Stimulated activated CD4-positive, alpha-beta T cell treated with anti-CD3 and anti-CD28 coated beads, Interleukin-2, amount 100 ng/mL, for 48 hours (primary cell): ENCODE measurements around the gene DDOST.

ENCODE experiments used
- DNase-seq, 2 donors: peaks; one replicate each; pipeline ENCODE4 v3.0.0-alpha.2; 2020

The DDOST gene

DNA sequence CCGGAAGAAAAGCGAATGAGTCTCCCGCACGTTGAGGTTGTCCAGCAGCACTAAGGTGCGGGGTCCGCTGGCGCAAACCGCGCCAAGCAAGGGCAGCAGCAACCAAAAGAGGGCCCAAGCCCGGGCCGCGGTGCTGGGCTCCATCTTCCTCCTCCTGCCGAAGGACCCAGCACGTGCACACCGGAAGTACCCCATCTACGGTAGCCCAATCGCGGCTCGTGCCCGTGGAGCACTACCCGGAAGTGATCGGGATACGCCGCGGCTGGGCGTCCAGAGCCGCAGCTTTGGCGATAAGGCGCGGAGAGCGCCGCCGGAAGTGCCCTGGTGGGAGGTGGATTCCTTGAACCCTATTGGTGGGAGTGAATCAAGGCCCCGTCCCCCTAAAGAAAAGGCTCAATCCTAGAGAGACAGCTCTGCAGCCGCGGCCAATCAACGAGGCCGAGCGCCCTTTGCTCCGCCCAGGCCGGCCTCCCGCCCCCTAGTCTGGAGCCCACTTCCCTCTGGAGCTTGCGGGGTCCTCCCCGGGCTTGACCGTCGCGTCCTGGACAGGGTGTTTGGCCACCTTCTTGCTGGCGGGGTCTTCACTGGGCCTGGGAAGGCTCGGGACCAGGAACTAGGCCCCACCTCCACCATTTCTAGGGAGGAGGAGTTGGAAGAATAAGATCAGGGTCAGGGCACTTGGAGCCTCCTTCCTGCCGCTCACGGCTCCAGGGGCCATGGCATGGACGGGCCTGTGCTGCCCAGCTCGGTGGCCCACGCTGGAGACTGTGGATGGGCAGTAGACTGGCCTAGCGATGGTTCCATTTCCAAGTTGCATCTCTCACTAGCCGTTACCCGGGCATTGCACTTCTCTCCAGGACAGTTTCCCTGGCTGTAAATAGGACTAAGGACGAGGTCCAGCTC lies at the start of gene DDOST:
DDOST (minus strand) TSS at position 163 of the 903 bp plus-strand sequence; CDS start at position 144, 19 bp downstream.
- peak; percentile 87 to 89 for DNase-seq

DNA sequence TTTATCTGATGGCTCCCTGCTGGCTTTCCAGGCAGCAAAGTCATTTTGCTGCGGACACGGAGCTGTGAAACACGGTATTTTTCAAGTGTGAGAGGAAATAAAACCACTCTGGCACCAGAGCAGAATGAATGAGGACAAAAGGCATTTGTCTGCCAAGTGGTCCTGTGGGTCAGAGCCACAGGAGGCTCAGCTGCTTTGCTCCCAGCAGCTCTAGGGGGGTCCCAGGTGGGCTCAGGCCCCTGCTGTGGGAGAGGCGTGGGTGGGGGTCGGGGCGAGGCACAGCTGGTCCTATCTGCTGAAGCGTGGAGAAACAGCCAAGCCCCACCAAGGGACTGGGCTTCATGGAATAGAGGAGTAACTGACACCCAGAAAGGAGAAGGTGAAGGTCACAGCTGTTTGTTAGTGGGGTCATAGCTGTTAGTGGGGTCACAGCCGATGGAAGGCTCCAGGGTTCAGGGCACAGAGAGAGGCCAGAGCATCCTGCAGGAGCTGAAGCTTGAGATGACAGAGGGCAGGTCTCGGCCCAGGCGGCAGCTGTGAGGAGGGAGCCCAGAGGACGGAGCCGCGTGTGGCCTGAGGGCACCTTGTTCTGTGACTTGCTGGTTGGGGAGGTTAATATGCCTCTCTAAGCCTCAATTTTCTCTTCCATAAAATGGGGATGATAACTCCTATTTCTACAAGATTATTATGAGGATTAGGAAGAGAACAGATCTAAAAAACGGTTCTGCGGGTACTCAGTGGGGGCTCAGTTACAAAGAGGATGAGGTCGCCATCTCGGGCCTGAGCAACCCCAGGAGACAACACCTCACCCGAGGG lies 49.5 kb upstream of the DDOST start:
- no peak for DNase-seq

DNA sequence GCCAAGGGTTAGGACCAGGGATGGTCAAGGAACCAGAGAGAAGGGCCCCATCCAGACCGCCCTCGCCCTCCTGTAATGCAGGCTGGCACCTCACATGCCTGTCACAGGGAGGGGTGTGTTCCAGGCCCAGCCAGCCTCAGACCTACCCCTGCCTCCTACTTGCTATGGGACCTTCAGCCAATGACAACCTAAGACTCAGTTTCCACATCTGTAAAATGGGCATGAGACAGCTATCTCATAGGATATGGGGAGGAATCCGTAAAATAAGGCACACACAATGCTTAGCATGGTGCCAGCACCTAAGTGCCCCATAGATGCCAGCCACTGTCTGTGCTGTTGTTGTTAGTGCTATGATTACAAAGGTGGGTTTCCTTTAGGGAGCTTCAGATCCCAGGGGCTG lies 48.7 kb upstream of the DDOST start:
- DNase-seq, result no peak

DNA sequence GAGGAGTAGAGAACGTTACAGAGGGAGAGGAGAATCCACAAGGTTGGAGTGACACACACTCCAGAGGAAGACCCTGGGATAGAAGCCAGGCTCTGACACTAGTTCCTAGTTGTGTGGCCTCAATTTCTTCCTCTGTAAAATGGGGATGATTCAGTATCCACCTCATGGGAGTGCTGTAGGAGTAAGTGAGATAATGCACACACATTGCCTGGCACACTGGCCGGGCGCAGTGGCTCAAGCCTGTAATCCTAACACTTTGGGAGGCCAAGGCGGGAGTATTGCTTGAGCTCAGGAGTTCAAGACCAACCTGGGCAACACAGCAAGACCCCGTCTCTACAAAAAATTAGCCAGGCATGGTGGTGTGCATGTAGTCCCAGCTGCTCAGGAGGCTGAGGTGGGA lies 47.7 kb upstream of the DDOST start:
- DNase-seq, result no peak

DNA sequence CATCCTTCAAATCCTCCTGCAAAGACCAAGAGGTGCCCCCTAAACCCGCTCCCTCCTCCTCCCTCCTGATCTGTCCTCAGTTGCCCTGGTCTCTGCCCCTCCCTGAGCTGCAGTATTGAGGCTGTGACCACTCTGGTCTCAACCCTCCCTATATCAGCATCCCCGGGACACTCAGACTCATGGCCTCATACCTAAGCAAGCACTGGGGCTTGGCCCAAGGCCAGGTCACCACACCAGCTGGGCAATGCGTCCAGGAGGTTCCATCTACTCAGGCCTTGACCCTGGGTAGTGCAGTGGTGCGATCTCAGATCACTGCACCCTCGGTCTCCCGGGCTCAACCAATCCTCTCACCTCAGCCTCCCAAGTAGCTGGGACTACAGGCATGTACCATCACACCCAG lies 46.9 kb upstream of the DDOST start:
- DNase-seq, result no peak

DNA sequence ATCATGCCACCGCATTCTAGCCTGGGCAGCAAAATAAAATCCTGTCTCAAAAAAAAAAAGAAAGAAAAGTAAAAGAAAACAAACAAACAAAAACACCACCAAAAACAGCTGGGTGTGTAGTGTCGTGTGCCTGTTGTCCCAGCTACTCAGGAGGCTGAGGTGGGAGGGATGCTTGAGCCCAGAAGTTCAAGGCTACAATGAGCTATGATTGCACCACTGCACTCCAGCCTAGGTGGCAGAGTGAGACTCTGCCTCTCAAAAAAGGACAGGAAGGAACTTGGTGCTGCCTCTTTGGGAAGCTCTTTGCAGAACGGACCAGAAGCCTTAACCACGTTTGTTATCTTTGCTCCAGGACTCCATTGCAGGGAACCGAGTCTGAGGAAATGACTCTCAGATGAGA lies 45.7 kb upstream of the DDOST start:
- DNase-seq, result no peak

DNA sequence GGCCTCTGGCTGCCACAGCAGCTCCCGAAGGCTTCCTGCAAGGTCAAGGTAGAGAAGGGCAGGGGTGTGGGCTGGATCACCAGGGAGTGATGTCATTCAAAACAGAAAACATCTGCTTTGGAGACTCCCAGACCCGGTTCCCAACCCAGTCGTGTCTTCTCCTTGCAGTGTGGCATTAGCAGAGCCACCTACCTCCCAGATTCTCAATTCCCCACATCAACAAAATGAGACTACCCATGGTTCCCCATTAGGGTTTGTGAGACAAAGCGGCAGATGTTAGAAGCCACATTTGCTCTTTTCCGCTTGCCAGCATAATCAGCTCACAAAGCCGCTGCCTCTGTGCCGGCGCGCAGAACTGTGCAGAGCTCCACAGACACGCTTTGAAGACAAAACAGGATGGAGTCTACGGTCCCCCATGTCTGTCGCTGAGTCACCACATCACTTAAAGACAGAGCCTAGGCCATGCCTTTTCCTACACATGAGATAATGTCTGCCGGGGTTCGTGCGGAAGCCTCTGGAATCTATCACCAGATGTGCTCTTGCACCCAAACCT lies 44.1 kb upstream of the DDOST start:
- no peak for DNase-seq

DNA sequence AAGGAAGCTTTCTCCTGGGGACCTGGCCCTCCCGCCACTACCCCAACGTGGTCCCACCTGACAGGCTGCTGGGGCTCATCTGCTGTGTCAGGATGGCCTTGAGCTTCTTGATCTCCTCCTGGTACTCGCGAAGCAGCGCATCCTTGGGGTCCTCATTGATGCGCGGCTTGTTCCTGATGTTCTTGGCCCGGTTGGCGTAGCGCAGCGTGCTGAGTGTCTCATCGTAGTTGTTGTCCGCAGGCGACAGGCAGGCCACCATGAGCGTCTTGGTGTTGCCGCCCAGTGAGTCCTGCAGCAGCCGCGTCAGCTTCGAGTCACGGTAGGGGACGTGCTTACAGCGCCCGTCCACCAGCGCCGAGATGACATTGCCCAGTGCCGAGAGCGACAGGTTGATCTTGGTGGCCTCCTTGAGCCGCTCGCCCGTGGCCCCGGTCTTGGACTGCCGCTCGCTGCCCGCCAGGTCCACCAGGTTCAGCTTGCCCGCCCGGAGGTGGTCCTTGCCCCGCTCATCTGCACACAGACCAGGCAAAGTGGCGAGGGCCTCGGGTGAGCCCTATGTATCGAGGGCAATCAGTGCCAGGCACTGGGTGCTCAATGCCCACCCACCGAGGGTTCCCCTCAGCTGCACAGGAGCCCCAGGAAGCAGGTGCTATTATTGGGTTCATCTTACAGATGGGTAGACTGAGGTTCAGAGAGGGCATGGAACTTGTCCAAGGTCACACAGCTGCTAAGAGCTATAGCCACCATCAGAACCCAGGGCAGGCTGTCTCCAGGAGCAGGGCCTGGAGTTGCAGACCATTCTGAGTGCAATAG lies 43.4 kb upstream of the DDOST start:
- DNase-seq, result no peak

DNA sequence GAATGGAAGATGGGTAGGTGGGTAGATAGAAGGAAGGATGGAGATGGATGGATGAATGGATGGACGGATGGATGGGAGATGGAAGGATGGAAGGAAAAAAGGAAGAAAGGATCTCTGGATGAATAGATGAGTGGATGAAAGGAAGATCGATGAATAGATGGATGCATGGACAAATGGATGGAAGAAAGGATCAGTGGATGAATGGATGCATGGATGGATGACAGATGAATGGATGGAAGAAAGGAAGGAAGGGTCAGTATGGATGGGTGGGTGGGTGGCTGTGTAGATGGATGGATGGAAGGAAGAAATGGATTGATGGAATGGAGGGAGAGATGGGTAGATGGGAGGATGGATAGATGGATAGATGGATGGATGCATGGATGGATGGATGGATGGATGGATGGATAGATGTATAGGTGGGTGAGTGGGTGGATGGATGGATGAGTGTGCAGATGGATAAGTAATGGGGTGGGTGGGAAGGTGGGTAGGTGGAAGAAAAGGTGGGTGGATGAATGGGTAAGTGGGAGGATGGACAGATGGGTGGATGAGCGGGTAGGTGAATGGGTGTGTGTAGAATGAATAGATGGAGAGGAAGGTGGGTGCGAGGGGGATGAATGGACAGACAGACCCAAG lies 42.1 kb upstream of the DDOST start:
- DNase-seq, result no peak

DNA sequence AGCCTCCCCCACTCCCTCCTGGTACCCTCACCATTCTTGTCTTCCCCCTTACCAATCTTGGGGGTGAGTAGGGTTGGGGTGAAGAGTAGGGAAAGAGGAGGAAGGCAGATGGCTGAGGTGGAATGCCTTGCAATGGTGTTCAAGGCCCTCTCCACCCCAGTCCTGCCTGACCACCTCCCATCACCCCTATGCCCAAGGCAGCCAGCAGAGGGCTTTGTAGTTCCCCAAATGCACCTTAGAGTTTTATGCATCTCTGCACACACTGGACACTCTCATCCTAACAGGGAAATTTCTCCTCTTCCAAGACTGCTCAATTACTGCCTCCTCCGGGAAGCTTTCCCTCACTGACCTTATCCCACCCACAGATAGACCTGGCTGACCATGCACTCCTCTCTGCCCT lies 41.2 kb upstream of the DDOST start:
- no peak for DNase-seq

DNA sequence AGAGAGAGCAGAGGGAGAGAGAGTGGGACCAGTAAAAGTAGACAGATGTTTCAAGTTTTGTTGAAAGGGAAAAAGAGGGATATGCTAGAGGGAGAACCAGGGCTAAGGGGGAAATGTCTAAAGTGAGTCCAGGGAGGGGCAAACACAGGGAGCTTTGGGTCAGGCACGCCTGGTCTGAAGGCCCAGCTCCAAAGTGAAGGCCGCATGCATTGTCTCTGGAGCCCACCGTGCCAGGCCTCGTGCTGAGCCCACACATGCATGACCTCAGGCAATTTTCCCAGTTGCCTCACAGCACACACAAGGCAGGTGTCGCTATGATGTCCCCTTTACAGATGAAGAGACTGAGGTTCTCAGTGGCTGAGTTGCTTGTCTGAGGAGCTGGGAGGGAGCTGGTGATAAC lies 40.7 kb upstream of the DDOST start:
- DNase-seq, result no peak

DNA sequence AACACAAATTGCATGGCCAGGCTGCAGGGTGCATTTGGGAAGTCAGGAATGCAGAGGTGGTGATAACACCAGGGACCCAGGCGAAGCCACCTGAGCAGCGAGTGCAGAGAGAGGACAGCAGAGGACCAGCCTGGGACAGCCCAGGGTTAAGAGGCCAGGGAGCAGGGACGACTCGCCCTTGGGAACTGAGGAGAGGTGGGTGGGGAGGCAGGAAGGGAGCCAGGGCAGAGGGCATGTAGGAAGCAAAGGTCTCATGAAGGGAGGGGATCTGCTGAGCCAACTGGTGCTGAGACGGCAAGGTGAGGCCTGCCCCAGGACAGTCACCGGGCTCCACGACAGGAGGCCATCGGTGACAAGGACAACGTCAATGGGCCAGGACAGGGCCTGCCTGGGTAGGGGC lies 40.3 kb upstream of the DDOST start:
- no peak for DNase-seq

DNA sequence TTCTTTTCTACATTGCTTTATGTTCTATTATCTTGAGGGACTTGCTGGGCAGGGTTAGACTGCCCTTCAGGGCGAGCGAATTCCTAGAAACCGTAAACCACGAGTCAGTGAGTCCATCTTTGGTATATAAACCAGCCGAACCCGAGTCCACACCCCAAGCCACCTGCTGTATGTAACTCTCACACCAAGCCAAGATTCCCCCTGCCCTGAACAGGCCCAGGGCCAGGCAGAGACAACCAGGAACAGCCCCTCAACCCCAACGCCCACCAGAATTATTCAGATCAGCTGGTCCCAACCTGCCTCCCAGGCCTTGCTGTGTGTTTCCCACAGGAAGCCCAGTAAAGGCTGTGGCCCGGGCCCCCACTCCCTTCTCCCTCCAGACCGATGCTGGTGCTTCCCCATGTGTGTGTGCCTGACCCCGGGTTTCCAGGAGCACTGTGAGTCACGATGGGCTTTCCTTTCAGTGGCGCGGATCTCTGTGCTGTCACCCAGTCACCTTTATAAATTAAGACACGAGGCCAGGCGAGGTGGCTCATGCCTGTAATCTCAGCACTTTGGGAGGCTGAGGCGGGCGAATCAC lies 39.6 kb upstream of the DDOST start:
- no peak for DNase-seq

DNA sequence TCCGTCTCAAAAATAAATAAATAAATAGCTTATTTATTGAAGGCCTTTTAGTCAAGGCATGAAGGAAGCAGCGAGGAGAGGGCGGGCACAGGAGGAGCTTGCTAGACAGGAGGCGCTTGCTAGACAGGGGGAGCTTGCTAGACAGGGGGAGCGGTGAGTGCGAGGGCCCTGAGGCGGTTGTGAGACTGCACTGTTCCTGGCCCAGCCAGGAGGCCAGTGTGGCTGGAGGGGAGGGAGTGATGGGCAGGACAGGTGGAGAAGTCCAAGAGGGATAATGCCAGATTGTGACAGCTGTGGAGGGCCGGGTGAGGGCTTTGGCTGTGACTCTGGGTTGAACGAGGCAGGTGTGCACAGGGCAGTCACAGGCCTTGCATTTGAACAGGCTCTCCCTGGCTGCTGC lies 38.4 kb upstream of the DDOST start:
- DNase-seq, result no peak

DNA sequence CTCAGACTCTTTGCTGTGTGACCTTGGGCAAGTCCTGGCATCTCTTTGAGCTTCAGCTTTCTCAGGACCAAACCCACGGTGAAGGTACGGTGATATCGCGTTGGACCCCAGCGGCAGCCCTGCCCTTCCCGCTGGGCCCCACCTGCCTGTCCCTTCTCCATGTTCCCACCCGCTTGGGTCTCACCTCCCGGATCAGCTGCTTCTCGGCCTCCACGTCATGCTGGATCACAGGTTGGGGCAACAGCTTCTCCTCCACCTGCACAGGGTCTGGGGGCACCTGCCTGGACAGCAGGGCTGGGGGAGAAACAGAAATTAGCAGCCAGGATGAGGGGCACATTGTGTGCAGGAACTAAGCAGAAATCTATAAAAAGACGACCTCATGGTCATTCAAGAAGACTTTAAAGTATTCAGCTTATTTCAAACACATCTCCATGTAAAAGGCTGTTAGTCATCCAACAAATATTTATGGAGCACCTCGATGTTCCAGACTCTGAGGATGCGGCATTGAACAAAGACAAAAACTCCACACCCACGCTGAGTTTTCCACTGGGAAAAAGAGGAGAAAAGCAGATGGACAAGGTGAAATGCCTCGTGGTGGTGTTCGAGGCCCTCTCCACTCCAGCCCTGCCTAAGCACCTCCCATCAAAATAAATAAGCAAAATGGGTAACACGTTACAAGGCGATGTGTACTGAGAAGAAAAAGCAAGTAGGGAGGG lies 37.2 kb upstream of the DDOST start:
- DNase-seq, result no peak

DNA sequence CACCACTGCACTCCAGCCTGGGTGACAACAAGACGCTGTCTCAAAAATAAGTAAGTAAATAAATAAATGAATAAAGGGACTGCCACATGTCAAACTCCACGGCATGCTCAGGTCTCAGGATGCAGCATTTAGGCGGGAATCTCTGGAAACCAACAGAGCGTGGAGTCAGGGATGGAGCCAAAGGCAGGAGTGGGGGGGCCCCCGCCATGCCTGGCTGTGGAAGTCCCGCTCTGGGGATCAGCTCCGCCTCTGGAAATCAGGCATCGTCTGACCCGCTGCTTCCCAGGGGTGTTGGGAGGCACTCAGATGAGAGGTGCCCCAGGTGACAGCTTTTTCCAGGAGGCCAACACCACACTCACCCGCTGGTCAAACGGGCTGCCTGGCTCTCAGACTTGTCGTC lies 36.4 kb upstream of the DDOST start:
- no peak for DNase-seq

DNA sequence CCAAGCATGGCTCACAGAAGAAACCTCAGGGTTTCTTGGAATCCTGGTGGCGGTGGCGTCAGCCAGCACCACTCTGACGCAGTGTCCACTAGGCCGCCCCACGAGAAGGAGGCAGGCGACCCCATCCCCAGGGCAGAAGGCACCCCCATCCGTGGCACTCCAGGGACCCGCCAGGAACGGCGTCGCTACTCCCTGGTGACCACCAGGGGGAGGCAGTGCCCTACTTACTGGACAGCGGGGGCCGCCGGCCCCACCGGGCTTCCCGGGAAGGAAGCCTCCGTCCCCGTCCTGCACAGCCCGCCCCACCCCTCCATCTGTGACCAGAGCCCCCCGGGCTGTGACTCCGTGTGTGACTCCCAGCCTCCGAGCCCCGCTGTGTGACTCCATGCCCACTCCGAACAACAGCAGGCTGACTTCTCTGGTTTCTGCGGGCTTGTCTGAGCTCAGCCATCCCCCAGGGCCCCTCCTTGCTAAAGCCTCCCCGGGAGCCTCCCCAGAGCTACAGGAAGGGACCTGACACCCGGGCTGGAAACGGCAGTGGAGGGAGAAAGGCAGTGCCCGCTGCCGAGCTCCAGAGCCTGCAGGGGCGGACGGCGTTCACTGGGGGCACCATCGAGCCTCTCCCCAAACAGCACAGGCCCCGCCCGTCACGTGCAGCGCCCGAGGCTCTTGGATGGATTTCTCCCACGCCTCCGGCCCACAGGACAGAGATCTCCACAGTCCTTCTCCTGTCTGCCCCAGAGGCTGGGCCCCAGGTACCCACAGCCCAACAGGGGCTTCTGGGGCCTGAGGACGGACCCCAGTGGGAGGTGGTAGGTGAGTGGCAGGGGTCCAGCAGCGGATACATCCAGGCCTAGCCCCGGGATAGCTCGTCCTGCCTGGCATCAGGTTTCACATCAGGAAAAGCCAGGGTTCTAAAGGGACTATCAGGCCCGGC lies 35.5 kb upstream of the DDOST start:
- DNase-seq, result peak; percentile 67 to 76

DNA sequence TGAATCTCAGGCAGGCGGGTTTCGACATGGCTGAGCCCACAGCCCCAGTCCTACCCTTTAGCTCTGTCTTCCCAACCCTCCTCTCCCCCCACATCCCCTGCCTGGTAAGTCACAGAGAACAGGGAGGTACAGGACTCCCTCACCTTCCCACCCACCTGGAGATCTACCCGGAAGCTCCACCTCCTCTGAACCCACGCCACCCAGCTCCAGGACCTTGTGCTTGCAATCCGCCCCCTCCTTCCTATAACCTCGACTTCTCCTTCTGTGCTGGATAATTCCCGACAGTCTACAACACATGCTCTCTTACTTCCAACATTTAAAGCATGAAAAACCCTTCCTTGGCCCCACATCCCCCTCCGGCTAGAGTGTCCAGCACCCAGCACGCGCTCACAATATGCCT lies 34.3 kb upstream of the DDOST start:
- no peak for DNase-seq

DNA sequence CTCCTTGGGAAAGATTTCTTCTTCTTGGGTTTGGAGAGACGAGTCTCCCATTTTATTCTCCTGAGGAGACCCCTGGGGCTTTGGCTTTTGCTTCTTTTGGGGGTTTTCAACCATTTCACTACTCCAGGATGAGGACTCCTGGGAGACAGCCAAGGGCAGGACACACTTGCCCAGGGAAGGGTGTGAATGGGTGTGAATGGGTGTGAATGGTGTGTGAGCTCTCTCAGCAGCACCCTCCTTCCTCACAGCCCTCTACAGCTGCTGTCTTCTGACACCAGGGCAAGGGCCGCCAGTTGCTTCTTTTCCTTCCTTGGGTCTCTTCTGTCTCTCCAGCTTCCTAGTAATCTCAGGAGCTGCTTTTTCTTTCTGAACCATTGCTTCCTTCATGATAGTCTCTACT lies 32.5 kb upstream of the DDOST start:
- DNase-seq, result no peak

DNA sequence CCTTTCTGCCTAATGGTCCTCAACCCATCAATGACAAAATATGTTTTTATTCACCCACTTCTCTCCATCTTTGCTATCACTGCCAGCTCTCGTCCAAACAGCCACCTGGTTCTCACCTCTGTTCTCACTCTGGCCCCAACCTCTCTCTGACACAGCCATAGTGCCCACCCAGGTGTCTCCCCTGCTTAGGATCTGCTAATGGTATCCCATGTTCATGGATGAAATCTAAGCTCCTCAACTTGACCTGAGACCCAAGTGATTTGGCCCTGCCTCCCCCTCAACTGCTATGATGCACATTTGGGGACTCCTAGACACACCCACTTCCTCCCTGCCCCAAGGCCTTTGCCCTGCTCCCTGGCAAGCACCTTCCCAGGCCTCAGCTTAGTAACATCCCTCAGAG lies 30.7 kb upstream of the DDOST start:
- no peak for DNase-seq
